GM13977 (cell line): ENCODE results near the gene PLEKHS1.

Experiments
- DNase-seq: peaks from one replicate; pipeline ENCODE4 v3.0.0; 2012; ENCODE audit warnings: low spot score
- in situ Hi-C: fragments of 300-500 bp; cut with MboI; formaldehyde crosslinking; loops from one replicate; pipeline ENCODE4 v1.12.0; 2022; ENCODE audit warnings: low sequenced_read_pairs, low pct_unique_long_range_greater_than_20kb, mixed read lengths, inconsistent platforms; ENCODE audit not compliant: unreplicated experiment
- TF ChIP-seq, protein P1 (sequence below): IDR thresholded peaks from 2 replicates; pipeline ENCODE4 v1.5.1; 2012; ENCODE audit warnings: mild to moderate bottlenecking, control low read depth; ENCODE audit not compliant: insufficient read depth; ENCODE audit errors: extremely low read depth, missing control alignments

Gene PLEKHS1

DNA sequence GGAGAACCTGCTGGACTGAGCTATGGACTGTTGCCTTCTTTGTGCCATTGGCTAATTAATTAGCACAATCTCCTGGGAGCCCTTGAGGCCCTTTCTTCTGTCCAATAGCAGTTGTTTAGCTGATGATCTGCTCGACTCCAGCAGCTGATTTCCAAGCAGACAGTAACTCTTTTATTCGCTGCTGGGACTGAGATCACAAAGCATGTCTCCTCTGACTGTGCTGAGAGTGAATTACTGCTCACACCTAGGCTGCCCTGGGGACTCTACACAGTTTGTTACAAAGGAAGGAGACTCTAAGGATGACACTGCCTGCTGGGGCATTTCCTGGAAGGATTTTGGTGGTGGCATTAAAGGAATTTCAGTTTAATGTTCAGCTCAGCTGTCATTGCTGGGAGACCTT is 40.3 kb upstream of the PLEKHS1 start:
- TF ChIP-seq, protein P1, sequence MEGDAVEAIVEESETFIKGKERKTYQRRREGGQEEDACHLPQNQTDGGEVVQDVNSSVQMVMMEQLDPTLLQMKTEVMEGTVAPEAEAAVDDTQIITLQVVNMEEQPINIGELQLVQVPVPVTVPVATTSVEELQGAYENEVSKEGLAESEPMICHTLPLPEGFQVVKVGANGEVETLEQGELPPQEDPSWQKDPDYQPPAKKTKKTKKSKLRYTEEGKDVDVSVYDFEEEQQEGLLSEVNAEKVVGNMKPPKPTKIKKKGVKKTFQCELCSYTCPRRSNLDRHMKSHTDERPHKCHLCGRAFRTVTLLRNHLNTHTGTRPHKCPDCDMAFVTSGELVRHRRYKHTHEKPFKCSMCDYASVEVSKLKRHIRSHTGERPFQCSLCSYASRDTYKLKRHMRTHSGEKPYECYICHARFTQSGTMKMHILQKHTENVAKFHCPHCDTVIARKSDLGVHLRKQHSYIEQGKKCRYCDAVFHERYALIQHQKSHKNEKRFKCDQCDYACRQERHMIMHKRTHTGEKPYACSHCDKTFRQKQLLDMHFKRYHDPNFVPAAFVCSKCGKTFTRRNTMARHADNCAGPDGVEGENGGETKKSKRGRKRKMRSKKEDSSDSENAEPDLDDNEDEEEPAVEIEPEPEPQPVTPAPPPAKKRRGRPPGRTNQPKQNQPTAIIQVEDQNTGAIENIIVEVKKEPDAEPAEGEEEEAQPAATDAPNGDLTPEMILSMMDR, result no peak
- in situ Hi-C loops, result loop anchor here (25.0 kb wide), 1 partner anchor 401 kb away; no protein-coding TSS in a partner anchor

DNA sequence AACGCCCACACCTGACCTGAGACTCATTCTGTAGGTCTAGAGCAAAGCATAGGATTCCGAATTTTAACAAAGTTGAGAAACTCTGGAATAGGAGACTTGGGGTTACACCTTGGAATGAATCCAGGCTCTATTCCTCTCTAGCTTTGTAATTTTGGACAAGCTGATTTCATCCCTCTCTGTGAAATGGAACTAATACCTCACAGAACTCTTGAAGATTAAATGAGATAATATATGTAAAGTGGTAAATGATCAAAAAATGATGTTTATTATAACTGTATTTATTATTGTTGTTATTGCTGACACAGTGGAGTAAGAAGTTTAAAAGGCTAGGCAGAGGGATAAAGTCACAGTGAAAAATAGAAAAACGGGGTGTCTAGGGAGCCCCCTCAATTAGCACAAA is 39.5 kb upstream of the PLEKHS1 start:
- in situ Hi-C loops, result loop anchor here (25.0 kb wide), 1 partner anchor 400 kb away; no protein-coding TSS in a partner anchor

More for the DNA sequence above, 40.3 kb upstream of the PLEKHS1 start:
- DNase-seq, result no peak

DNA sequence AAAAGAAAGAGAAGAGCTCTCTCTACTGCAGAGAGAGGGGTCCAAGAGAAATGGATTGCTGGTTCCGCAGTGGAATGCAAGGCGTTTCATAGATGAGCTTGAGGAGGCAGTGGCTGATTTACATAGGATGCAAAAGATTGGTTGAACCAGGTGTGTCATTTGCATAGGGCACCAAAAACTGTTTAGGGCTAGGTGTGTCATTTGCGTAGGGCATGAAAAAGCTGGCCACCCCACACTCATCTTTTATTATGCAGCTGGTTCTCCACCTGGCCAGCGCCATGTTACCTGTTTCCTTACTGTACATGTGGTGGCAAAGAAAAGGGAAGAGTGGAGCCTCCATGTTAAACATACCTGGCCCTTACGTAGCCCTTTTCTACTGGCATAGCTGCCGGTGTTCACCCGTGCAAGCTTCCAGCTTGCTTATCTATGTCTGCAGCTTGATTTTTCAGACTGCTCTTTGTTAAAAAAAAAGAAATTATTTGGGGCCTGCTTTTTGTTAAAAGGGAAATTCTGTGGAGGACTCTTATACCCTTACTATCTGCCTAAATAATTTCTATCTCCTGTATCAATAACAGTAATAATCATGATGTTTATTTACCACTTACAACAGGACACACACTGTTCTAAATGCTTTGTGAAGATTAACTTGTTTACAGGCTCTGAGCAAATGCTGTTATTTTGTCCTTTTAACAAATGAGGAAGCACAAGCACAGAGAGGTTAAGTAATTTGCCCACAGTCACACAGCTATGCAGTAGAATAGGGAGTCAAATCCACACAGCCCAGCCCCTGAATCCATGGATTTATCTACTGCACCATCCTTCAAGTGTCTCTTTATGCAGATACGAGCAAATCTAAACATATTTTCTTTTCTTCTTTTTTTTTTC is 38.5 kb upstream of the PLEKHS1 start:
- TF ChIP-seq, protein P1, result no peak
- no peak for DNase-seq
- in situ Hi-C loops, result loop anchor here (25.0 kb wide), 1 partner anchor 399 kb away; no protein-coding TSS in a partner anchor

More for the DNA sequence above, 39.5 kb upstream of the PLEKHS1 start:
- no peak for DNase-seq
- TF ChIP-seq, protein P1, result no peak

DNA sequence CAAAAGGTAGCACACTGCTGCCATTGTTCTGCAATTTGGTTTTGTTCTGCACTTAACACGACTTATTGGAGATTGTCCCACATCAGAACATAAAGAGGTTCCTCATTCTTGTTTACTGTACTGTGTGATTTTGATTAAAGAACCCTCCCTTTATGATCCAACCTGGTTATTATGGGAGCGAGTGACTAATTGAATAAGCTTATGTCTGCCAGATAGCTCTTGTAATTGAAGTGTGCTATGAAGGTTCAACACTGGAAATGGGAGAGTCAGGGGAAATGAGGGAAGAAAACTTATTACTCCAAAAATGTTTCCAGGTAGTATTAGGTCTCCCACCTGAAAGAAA is 37.9 kb upstream of the PLEKHS1 start:
- in situ Hi-C loops, result loop anchor here (25.0 kb wide), 1 partner anchor 399 kb away; no protein-coding TSS in a partner anchor
- TF ChIP-seq, protein P1, result no peak

DNA sequence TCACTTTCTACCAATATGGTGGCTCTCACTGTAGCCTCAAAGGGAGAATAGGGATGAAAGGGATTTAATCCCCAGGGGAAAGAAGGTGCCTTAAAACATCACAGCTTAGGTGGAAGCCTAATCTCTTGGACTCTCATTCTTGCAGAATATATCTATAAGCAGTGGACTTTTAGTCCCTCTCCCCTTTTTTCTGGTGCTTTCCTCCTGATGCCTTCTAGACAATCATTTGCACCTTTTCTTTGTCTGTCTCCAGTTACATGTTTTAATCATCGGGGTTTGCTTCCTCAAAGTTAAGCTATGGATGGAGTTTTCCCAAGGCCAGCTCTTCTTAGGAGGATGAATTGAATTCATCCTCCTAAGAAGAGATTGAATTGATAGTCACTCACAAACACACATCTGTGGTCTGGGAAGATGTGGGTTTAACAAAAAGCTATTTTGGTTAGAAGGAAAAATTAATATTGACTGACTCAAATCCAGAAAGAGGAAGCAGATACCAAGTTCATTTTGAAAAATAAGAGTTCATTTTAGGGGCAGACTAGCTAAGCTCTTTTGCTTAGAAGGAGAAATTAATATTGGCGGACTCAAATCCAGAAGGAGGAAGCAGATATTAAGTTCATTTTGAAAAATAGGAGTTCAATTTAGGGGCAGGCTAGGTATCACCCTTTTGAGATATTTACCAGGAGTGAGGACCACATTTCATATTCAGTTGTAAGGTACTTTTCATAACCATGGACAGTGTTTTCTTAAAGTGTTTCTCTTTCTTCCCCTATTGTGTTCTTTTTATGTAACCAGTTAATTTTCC is 35.2 kb upstream of the PLEKHS1 start:
- in situ Hi-C loops, result loop anchor here (25.0 kb wide), 1 partner anchor 396 kb away; no protein-coding TSS in a partner anchor
- peak; percentile 16 for DNase-seq
- TF ChIP-seq, protein P1, result no peak

More for the DNA sequence above, 37.9 kb upstream of the PLEKHS1 start:
- no peak for DNase-seq
